Cardiac muscle cell (in vitro differentiated cells and primary cell): ENCODE results near the gene NRTN. TPM values are rescaled to one million over a fixed set of nuclear protein-coding genes. Genes with fewer than 3 reads are reported as not detected.

Experiments
- DNase-seq, 2 donors: peaks; one replicate each; pipeline versions ENCODE4 v3.0.0 to v3.0.0-alpha.2; 2010 to 2017; ENCODE audit warnings: low read depth in 1 of 2, low spot score in 1 of 2
- H3K27ac ChIP-seq: fragments of 200-600 bp; sonication (generic); 2 replicates; pipeline ENCODE4 v1.5.1; 2016
- H3K27me3 ChIP-seq: fragments of 200-600 bp; sonication (generic); 2 replicates; pipeline ENCODE4 v1.6.0; 2016; ENCODE audit warnings: control low read depth
- H3K36me3 ChIP-seq: fragments of 200-600 bp; sonication (generic); 2 replicates; pipeline ENCODE4 v1.5.1; 2016; ENCODE audit warnings: control low read depth
- H3K4me1 ChIP-seq: fragments of 200-600 bp; sonication (generic); 2 replicates; pipeline ENCODE4 v1.8.1; 2017; ENCODE audit warnings: low read depth, mild to moderate bottlenecking, mixed run types
- H3K4me3 ChIP-seq: fragments of 200-600 bp; sonication (generic); 2 replicates; pipeline ENCODE4 v1.5.1; 2016; ENCODE audit warnings: mild to moderate bottlenecking
- H3K9me3 ChIP-seq: fragments of 200-600 bp; sonication (generic); 2 replicates; pipeline ENCODE4 v1.5.1; 2017; ENCODE audit warnings: low read depth, mild to moderate bottlenecking, control low read depth
- CTCF ChIP-seq: IDR thresholded peaks from 2 replicates; pipeline ENCODE4 v1.5.1; 2012; ENCODE audit warnings: low read depth, mild to moderate bottlenecking, low read length
- polyA plus RNA-seq: library from polyadenylated mRNA; unstranded; fragments of >200 nt; fragmentation: Nextera tagmentation; extraction: Ambion mirVana; gene quantifications from 2 replicates; pipeline ENCODE4 v1.2.1, GENCODE V29; 2016
- total RNA-seq: library from RNA; depleted of rRNA; stranded (reverse); fragments of >200 nt; gene quantifications from 2 replicates; pipeline ENCODE4 v1.2.3, GENCODE V29; 2016

NRTN gene
- total and polyA plus RNA-seq, 2 experiments from 2014 or later, result 36.1 to 68.2 TPM

- H3K4me3 ChIP-seq, result no peak overlapping the region
- DNase-seq, result peak; percentile 37 to 80
- peaks cover 7% of the 10 kb centered on the region for H3K4me1 ChIP-seq
- H3K9me3 ChIP-seq, result no peaks in the 10 kb centered on the region
- H3K27me3 ChIP-seq, result no peaks in the 10 kb centered on the region
- H3K36me3 ChIP-seq, result no peaks in the 10 kb centered on the region
- H3K27ac ChIP-seq, result no peak overlapping the region
- no peak for TF ChIP-seq CTCF
These were observed 2.9 kb upstream of the NRTN start for GRCh38 chr19:5801796-5802619.

GRCh38 chr19:5803441-5803751, 1.5 kb upstream of the NRTN start:
- DNase-seq, result no peak
- Histone ChIP-seq H3K4me1 (peaks cover 7% of the 10 kb centered on the region), H3K36me3 (no peaks in the 10 kb centered on the region), H3K27me3 (no peaks in the 10 kb centered on the region), H3K4me3 (no peak overlapping the region), H3K27ac (no peak overlapping the region), H3K9me3 (no peaks in the 10 kb centered on the region)
- no peak for TF ChIP-seq CTCF

GRCh38 chr19:5803752-5804515, 933 bp upstream of the NRTN start:
- DNase-seq, result peak; percentile 91 to 95

GRCh38 chr19:5805462-5806132, 730 bp downstream of the NRTN start:
- peak; percentile 60 to 93 for DNase-seq
- Histone ChIP-seq H3K27me3 (no peaks in the 10 kb centered on the region), H3K9me3 (no peaks in the 10 kb centered on the region), H3K36me3 (no peaks in the 10 kb centered on the region), H3K27ac (no peak overlapping the region), H3K4me1 (peaks cover 7% of the 10 kb centered on the region), H3K4me3 (peak overlapping the region; percentile 53)
- peak; percentile 79 for TF ChIP-seq CTCF

More at GRCh38 chr19:5803752-5804515, 933 bp upstream of the NRTN start:
- no peak overlapping the region for H3K27ac ChIP-seq
- TF ChIP-seq CTCF, result peak; percentile 99
- H3K4me1 ChIP-seq, result peaks cover 7% of the 10 kb centered on the region
- no peaks in the 10 kb centered on the region for H3K36me3 ChIP-seq
- H3K9me3 ChIP-seq, result no peaks in the 10 kb centered on the region
- H3K4me3 ChIP-seq, result peak overlapping the region; percentile 13
- no peaks in the 10 kb centered on the region for H3K27me3 ChIP-seq

- Histone ChIP-seq H3K36me3 (no peaks in the 10 kb centered on the region), H3K4me1 (peaks cover 7% of the 10 kb centered on the region), H3K27me3 (no peaks in the 10 kb centered on the region), H3K9me3 (no peaks in the 10 kb centered on the region), H3K4me3 (peak overlapping the region; percentile 53), H3K27ac (no peak overlapping the region)
- DNase-seq, result no peak
- no peak for TF ChIP-seq CTCF
These were observed 1.2 kb downstream of the NRTN start for GRCh38 chr19:5806133-5806489.
